Ishikawa (cell line): ENCODE measurements around the gene KRT15.

ENCODE experiments used
- CEBPB ChIP-seq: IDR thresholded peaks from 2 replicates; pipeline ENCODE4 v1.6.1; 2012
- CREB1 ChIP-seq: IDR thresholded peaks from 2 replicates; pipeline ENCODE4 v1.6.1; 2012; ENCODE audit warnings: low read depth
- EP300 ChIP-seq: IDR thresholded peaks from 2 replicates; pipeline ENCODE4 v1.6.1; 2012; ENCODE audit warnings: borderline replicate concordance
- FOXM1 ChIP-seq: IDR thresholded peaks from 2 replicates; pipeline ENCODE4 v1.6.1; 2012; ENCODE audit warnings: low read depth, borderline replicate concordance
- MAX ChIP-seq: IDR thresholded peaks from 2 replicates; pipeline ENCODE4 v1.6.1; 2012
- NFIC ChIP-seq: IDR thresholded peaks from 2 replicates; pipeline ENCODE4 v1.6.1; 2012
- RAD21 ChIP-seq: IDR thresholded peaks from 2 replicates; pipeline ENCODE4 v1.6.1; 2012; ENCODE audit warnings: low read depth
- REST ChIP-seq: IDR thresholded peaks from 2 replicates; pipeline ENCODE4 v1.6.1; 2012; ENCODE audit warnings: low read depth, mild to moderate bottlenecking
- TAF1 ChIP-seq: IDR thresholded peaks from 2 replicates; pipeline ENCODE4 v1.6.1; 2012; ENCODE audit warnings: low read depth, mild to moderate bottlenecking
- TCF12 ChIP-seq: IDR thresholded peaks from 2 replicates; pipeline ENCODE4 v1.6.1; 2012; ENCODE audit warnings: low read depth
- USF1 ChIP-seq: IDR thresholded peaks from 2 replicates; pipeline ENCODE4 v1.6.1; 2012
- YY1 ChIP-seq: IDR thresholded peaks from 2 replicates; pipeline ENCODE4 v1.6.1; 2012; ENCODE audit warnings: low read depth
- ZBTB7A ChIP-seq: IDR thresholded peaks from 2 replicates; pipeline ENCODE4 v1.6.1; 2012; ENCODE audit warnings: low read depth

GRCh38 chr17:41523225-41523593 lies 4.5 kb upstream of the KRT15 start:
- TF ChIP-seq RAD21: no peak
- no peak for TF ChIP-seq YY1
- TF ChIP-seq FOXM1: no peak
- no peak for TF ChIP-seq EP300
- no peak for TF ChIP-seq TAF1
- no peak for TF ChIP-seq ZBTB7A
- TF ChIP-seq NFIC: no peak
- TF ChIP-seq USF1: no peak
- no peak for TF ChIP-seq REST
- TF ChIP-seq CEBPB: no peak
- no peak for TF ChIP-seq TCF12
- no peak for TF ChIP-seq CREB1
- no peak for TF ChIP-seq MAX
